ENCODE measurements around the gene RGS9.

RGS9 gene

GRCh38 chr17:65261152-65261551 is 124.0 kb downstream of the RGS9 start:
- DNase-seq (ENCODE audit: low read depth), result no peak

- no peak for DNase-seq (ENCODE audit: low read depth)
Observed at GRCh38 chr17:65261682-65262636, 124.8 kb downstream of the RGS9 start.

- DNase-seq (ENCODE audit: low read depth), result no peak
Observed at GRCh38 chr17:65265276-65265675, 128.1 kb downstream of the RGS9 start.

- DNase-seq (ENCODE audit: low read depth), result no peak
Observed at GRCh38 chr17:65268832-65269231, 131.7 kb downstream of the RGS9 start.

- no peak for DNase-seq (ENCODE audit: low read depth)
Observed at GRCh38 chr17:65270499-65271253, 133.5 kb downstream of the RGS9 start.

GRCh38 chr17:65271296-65271695 is 134.1 kb downstream of the RGS9 start:
- DNase-seq (ENCODE audit: low read depth), result no peak

All from stimulated activated CD8-positive, alpha-beta memory T cell treated with anti-CD3 and anti-CD28 coated beads, Interleukin-15, amount 100 ng/mL, for 1 hour (primary cell).